Gastrocnemius medialis (tissue), 4 donors: ENCODE data around the gene PSMG4.

Experiments
- CTCF ChIP-seq, 5 experiments: fragments of 450-650 bp in 3 of 5; fragments of 200-600 bp in 2 of 5; sonication (generic) in 2 of 5; IDR thresholded peaks in 4 of 5; conservative IDR thresholded peaks in 1 of 5; 1 replicate in 4 of 5; 2 replicates in 1 of 5; pipeline ENCODE4 v1.5.1; 2016 to 2019; ENCODE audit warnings: antibody characterized with exemption in 5 of 5, mild to moderate bottlenecking in 3 of 5, moderate library complexity in 3 of 5
- POLR2A ChIP-seq, 2 donors: fragments of 450-650 bp; IDR thresholded peaks; one replicate each; pipeline ENCODE4 v1.6.1; 2017; ENCODE audit warnings: antibody characterized with exemption in 2 of 2, mild to moderate bottlenecking in 2 of 2, moderate library complexity in 2 of 2

GRCh38 chr6:3314176-3314575 is 55.4 kb downstream of the PSMG4 start:
- TF ChIP-seq POLR2A (IDR thresholded peaks at IDR 0.05) (no peak), CTCF (IDR thresholded peaks at IDR 0.05 in 4 of 5, conservative IDR thresholded peaks at IDR 0.05 in 1 of 5) (no peak)
